ENCODE data around the gene TTLL9.

TTLL9 gene

DNA sequence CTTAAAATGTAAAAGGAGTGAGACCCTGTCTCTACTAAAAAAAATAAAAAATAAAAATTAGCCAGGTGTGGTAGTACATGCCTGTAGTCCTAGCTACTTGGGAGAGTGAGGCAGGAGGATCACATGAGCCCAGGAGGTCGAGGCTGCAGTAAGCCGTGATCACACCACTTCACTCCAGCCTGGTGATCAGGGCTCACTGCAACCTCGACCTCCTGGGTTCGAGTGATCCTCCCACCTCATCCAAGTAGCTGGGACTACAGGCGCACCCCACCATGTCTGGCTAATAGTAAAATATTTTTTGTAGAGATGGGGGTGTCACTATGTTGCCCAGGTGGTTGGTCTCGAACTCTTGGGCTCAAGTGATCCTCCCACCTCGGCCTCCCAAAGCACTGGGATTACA lies 17.0 kb upstream of the TTLL9 start:
- DNase-seq (ENCODE audit: low read depth in 1 of 2, low spot score in 1 of 2), result no peak
- Histone ChIP-seq H3K27ac (replicated peaks) (no peak overlapping the region), H3K4me3 (replicated peaks; ENCODE audit: insufficient read depth, low read length) (no peak overlapping the region), H3K27me3 (ENCODE audit: insufficient read depth, poor library complexity, severe bottlenecking) (peaks cover 27% of the 10 kb centered on the region)
- TF ChIP-seq CTCF (IDR thresholded peaks at IDR 0.05; ENCODE audit: insufficient read depth, low read length) (no peak), GABPA (IDR thresholded peaks at IDR 0.05; ENCODE audit: low read depth) (no peak), POLR2AphosphoS5 (IDR thresholded peaks at IDR 0.05; ENCODE audit: low read depth) (no peak), SPI1 (IDR thresholded peaks at IDR 0.05; ENCODE audit: borderline replicate concordance, low read depth) (no peak)
- TF ChIP-seq, protein P1, sequence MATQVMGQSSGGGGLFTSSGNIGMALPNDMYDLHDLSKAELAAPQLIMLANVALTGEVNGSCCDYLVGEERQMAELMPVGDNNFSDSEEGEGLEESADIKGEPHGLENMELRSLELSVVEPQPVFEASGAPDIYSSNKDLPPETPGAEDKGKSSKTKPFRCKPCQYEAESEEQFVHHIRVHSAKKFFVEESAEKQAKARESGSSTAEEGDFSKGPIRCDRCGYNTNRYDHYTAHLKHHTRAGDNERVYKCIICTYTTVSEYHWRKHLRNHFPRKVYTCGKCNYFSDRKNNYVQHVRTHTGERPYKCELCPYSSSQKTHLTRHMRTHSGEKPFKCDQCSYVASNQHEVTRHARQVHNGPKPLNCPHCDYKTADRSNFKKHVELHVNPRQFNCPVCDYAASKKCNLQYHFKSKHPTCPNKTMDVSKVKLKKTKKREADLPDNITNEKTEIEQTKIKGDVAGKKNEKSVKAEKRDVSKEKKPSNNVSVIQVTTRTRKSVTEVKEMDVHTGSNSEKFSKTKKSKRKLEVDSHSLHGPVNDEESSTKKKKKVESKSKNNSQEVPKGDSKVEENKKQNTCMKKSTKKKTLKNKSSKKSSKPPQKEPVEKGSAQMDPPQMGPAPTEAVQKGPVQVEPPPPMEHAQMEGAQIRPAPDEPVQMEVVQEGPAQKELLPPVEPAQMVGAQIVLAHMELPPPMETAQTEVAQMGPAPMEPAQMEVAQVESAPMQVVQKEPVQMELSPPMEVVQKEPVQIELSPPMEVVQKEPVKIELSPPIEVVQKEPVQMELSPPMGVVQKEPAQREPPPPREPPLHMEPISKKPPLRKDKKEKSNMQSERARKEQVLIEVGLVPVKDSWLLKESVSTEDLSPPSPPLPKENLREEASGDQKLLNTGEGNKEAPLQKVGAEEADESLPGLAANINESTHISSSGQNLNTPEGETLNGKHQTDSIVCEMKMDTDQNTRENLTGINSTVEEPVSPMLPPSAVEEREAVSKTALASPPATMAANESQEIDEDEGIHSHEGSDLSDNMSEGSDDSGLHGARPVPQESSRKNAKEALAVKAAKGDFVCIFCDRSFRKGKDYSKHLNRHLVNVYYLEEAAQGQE (IDR thresholded peaks at IDR 0.05; ENCODE audit: insufficient replicate concordance, low read depth), result no peak

DNA sequence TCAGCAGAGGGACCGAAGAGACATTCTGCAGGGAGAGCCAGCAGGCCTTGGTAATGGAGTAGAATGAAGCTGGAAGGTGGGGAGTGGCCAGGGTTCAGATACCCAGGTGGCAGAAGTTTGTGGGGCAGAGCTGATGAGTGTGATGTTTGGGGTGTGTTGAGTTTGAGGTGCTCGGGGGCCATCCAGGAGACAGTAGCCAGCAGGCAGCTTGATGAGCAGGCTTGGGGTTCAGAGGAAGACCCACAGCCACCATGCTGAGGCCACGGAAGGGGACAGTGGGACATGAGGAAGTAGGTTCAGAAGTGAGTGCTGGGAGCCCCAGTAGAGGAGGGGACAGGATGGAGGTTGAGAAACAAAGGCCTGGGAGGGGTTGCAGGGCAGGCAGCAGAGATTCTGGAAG lies 13.9 kb upstream of the TTLL9 start:
- H3K27ac ChIP-seq (replicated peaks), result no peak overlapping the region
- TF ChIP-seq GABPA (IDR thresholded peaks at IDR 0.05; ENCODE audit: low read depth) (no peak), CTCF (IDR thresholded peaks at IDR 0.05; ENCODE audit: insufficient read depth, low read length) (no peak), SPI1 (IDR thresholded peaks at IDR 0.05; ENCODE audit: borderline replicate concordance, low read depth) (no peak), POLR2AphosphoS5 (IDR thresholded peaks at IDR 0.05; ENCODE audit: low read depth) (no peak)
- TF ChIP-seq, protein P1 (IDR thresholded peaks at IDR 0.05; ENCODE audit: insufficient replicate concordance, low read depth), result no peak
- H3K27me3 ChIP-seq (ENCODE audit: insufficient read depth, poor library complexity, severe bottlenecking), result peaks cover 24% of the 10 kb centered on the region
- no peak for DNase-seq (ENCODE audit: low read depth in 1 of 2, low spot score in 1 of 2)
- no peak overlapping the region for H3K4me3 ChIP-seq (replicated peaks; ENCODE audit: insufficient read depth, low read length)

- Histone ChIP-seq H3K27me3 (ENCODE audit: insufficient read depth, poor library complexity, severe bottlenecking) (peaks cover 33% of the 10 kb centered on the region), H3K27ac (replicated peaks) (no peak overlapping the region), H3K4me3 (replicated peaks; ENCODE audit: insufficient read depth, low read length) (no peak overlapping the region)
- DNase-seq (ENCODE audit: low read depth in 1 of 2, low spot score in 1 of 2), result no peak
- TF ChIP-seq CTCF (IDR thresholded peaks at IDR 0.05; ENCODE audit: insufficient read depth, low read length), result no peak
These were observed 12.3 kb upstream of the TTLL9 start for GRCh38 chr20:31857861-31858759.

GRCh38 chr20:31858760-31859083 lies 11.7 kb upstream of the TTLL9 start:
- peaks cover 35% of the 10 kb centered on the region for H3K27me3 ChIP-seq (ENCODE audit: insufficient read depth, poor library complexity, severe bottlenecking)
- DNase-seq (ENCODE audit: low read depth in 1 of 2, low spot score in 1 of 2), result no peak
- TF ChIP-seq SPI1 (IDR thresholded peaks at IDR 0.05; ENCODE audit: borderline replicate concordance, low read depth) (no peak), GABPA (IDR thresholded peaks at IDR 0.05; ENCODE audit: low read depth) (no peak), CTCF (IDR thresholded peaks at IDR 0.05; ENCODE audit: insufficient read depth, low read length) (no peak), POLR2AphosphoS5 (IDR thresholded peaks at IDR 0.05; ENCODE audit: low read depth) (no peak)
- TF ChIP-seq, protein P1 (IDR thresholded peaks at IDR 0.05; ENCODE audit: insufficient replicate concordance, low read depth), result no peak
- no peak overlapping the region for H3K27ac ChIP-seq (replicated peaks)
- no peak overlapping the region for H3K4me3 ChIP-seq (replicated peaks; ENCODE audit: insufficient read depth, low read length)

Measured in HL-60 (cell line).